Sciatic nerve (tissue), 2 donors: ENCODE results near the gene PIK3CD. TPM values are rescaled to one million over a fixed set of nuclear protein-coding genes. Genes with fewer than 3 reads are reported as not detected.
A peak's percentile ranks its signal among the peaks of the same experiment; 100 is the strongest.
"Not testable (repeated sequence)": the region's sequence is repeated elsewhere in the genome, so short reads cannot be mapped to it uniquely, and the experiment has no call there.

ENCODE experiments used
- ATAC-seq: fragments of 200-7000 bp; cut with Tn5 transposase; one replicate; pipeline ENCODE4 v1.9.1; 2020; ENCODE audit warnings: mild to moderate bottlenecking, moderate library complexity
- DNase-seq: peaks from one replicate; pipeline ENCODE4 v3.0.0-alpha.2; 2020; ENCODE audit warnings: low spot score
- intact Hi-C: fragments of 100-400 bp; cut with DNase I; formaldehyde crosslinking; loops from one replicate; pipeline ENCODE4 v1.14.2; 2022
- total RNA-seq: library from RNA; stranded (reverse); fragmentation: NEBNext Ultra II Directional; extraction: Animal tissue kit (Norgen Biotek cat#: 25700); gene quantifications from one replicate; pipeline ENCODE4 v1.2.1, GENCODE V29; 2021
- donor health status: DM: no; HTN: no; CAD: no.
- donor health status: DM: no; HTN: no; CAD: no.

Gene PIK3CD
- total RNA-seq, 1 donor from 2014 or later = 17.9 TPM

DNA sequence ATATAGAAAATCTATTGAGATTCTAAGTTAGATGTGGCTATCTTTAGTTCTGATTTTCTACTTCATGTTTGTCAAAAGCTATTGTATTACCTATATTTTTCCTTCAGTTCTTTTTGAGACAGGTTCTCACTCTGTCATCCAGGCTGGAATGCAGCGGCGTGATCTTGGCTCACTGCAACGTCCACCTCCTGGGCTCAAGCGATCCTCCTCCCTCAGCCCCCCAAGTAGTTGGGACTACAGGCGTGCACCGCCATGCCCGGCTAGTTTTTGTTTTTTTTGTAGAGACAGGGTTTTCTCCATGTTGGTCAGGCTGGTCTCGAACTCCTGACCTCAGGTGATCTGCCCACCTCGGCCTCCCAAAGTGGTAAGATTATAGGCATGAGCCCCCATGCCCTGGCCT is 96.9 kb downstream of the PIK3CD start:
- ATAC-seq, DNase-seq, intact Hi-C loops: not testable (repeated sequence)

DNA sequence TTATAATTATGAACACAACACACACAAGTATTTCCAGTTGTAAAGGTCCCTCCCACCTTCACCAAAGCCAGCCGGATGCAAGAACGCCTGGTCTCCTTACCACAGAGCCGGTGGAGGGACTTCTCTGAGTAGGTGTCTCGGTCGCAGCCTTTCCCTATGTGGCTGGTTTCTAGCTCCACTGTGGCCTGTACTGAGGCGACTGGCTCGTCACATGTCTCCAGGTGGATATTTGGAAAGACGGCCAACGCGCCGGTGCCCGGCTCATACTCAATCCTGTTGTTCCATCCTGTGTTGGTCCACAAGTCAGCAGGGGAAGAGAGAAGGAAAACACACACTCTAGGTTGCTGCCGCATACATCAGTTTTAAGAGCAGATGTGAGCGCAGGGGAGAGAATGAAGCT is 97.8 kb downstream of the PIK3CD start:
- no peak for ATAC-seq
- DNase-seq = no peak
- intact Hi-C loops = no loop called here

DNA sequence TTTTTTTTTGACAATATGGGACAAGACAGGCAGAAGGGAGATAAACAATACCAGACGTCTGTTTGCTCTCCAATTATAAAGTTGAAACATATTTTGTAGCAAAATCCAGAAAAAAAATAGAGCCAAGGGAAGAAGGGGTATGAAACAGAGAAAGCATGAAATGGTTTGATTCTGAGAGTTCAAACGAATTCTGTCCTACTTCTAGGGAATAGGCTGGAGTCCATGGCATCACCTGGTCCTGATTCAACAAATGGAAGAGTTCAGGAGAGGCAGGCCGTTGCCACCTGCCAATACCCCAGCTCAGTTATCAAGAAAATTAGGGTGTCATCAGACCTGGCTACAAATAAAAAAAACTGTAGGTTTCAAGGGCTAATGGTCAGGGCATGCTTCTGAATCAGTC is 100.4 kb downstream of the PIK3CD start:
- intact Hi-C loops = no loop called here

DNA sequence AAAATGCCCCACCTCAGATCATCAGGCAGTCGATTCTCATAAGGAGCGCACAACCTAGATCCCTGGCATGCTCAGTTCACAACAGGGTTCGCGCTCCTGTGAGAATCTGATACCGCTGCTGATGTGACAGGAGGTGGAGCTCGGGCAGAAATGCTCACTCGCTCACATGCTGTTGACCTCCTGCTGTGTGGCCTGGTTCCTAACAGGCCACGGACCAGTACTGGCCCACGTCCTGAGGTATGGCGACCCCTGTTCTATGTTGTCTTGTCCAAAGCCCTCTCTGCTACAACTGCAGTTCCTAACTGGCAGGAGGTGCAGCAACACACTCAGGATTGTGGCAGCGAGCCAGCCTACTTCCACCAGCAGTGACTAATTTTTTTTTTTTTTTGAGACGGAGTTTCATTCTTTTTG is 101.6 kb downstream of the PIK3CD start:
- DNase-seq = no peak
- intact Hi-C loops = no loop called here
- ATAC-seq = no peak

More for the DNA sequence above, 100.4 kb downstream of the PIK3CD start:
- DNase-seq (no peak), ATAC-seq (no peak)

DNA sequence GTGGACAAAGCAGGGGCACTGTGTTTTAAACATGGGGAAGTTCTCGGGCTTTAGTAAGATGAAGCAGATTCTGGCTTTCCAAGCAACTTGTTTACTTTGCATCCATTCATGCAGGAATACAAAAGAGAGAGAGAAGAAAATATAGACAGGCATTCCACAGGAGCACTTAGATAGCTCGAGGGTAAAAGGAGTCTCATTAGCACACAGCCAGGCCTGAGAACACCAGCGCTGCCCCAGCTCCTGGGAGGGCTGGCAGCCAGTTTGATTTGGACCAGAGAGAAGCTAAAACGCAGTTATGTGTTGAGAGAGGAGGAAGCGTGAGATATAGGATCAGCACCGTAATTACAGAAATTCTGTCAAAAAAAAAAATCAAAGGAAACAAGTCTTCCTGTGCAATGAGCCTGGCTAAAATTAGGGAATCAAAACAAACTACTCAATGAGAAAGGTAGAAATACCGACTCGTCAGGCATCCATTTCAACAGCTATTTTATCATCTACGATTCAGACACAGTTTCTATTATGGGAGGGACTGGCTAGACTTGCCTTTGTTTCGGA is 104.0 kb downstream of the PIK3CD start:
- intact Hi-C loops = no loop called here
- ATAC-seq (no peak), DNase-seq (no peak)

DNA sequence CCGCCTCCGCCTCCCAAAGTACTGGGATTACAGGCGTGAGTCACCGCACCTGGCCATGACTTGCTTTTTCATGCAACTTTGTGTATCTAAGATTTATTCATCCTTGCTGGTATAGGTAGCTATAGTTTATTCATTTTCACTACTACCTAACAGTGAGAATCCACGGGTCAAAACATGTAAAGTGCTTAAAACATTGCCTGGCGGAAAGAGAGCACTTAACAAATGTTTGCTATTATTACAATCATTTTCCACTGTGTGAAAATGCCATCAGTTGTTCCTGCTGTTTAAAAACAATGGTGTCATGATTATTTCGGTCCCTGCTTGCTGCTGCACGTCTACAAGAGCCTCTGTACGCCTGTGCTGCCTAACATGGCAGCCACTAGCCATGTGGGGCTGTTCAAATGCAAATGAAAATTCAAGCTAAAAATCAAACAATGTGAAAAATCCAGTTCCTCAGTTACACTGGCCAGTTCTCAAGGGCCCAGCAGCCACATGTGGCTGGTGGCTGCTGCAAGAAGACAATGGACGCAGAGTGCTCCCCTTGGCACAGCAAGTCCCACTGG is 107.1 kb downstream of the PIK3CD start:
- ATAC-seq (no peak), DNase-seq (peak; percentile 44)
- intact Hi-C loops = no loop called here

DNA sequence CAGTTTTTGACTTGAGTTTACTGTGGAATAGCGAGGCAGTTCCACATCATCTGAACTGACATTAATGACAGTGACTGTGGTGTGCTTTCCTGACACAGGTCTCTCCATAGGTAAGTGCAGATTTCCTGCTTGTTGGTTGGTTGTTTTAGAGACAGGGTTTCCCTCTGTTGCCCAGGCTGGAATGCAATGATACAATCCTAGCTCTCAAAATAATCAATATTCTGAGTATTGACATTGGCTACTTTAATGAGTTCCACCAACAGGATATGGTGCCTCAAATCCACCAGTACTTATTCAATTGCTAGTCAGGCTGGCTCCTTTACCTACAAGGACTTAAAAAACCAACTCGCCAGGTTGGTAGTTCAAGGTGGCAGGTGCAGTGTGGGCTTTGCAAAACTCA is 108.4 kb downstream of the PIK3CD start:
- intact Hi-C loops = no loop called here
- ATAC-seq (no peak), DNase-seq (no peak)

DNA sequence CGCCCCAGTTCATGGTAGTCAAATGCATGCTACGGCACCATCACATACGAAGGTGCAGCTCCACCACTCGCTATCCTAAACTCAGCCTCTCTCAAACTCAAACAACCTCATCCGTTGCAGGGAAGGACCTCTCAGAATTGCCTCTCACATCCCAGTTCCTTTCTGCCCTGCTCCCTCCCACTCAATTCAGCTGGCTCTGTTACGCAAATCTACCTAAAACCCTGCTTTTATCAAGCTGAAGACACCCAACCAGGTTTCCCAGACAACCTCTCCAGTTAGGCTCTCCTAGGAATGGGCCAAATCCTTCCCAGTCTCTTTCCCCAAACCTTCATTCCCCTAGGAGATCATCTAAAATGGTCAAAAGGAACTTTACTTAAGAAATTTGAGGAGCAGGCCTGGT is 109.3 kb downstream of the PIK3CD start:
- ATAC-seq (no peak), DNase-seq (no peak)
- intact Hi-C loops = no loop called here

DNA sequence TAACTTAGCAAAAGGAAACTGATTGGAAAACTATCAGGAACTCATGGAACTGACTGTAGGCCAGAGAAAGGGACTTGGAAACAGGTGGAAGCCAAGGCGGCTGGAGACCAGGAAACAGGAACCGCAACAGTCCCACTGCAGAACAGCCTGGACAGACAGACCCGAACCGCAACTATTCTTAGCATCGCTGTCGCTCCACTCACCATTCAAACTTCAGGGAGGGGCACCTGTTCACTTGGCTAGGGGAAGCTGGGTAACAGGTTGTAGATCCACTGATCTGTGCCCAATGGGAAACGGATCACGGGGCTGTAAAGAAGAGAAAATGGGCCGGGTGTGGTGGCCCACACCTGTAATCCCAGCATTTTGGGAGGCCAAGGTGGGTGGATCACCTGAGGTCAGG is 110.3 kb downstream of the PIK3CD start:
- intact Hi-C loops = no loop called here
- peak; percentile 8 for DNase-seq
- no peak for ATAC-seq

DNA sequence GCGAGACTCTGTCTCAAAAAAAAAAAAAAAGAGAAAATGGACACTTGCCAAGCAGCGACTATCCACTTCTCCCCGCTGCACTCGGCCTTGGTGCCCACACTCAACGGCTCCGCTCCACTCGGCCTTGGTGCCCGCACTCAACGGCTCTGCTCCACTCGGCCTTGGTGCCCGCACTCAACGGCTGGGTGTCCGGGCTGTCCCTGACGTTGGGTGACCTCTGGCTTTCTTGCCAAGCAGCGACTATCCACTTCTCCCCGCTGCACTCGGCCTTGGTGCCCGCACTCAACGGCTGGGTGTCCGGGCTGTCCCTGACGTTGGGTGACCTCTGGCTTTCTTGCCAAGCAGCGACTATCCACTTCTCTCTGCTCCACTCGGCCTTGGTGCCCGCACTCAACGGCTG is 110.9 kb downstream of the PIK3CD start:
- DNase-seq = peak; percentile 33
- ATAC-seq, intact Hi-C loops: not testable (repeated sequence)

DNA sequence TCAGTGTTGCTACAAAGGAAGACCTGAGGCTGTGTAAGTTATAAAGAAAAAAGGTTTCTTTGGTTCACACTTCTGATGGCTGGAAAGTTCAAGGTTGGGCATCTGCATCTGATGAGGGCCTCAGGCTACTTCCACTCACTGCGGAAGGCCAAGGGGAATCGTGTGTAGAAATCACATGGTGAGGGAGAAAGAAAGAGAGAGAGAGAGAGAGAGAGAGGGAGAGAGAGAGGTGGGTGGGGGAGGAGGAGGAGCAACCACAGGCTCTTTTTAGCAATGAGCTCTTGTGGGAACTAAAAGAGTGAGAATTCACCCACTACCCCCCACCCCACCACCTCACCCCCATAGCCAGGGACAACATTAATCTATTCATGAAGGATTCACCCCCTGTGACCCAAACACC is 112.4 kb downstream of the PIK3CD start:
- intact Hi-C loops = no loop called here
- ATAC-seq (no peak), DNase-seq (no peak)

DNA sequence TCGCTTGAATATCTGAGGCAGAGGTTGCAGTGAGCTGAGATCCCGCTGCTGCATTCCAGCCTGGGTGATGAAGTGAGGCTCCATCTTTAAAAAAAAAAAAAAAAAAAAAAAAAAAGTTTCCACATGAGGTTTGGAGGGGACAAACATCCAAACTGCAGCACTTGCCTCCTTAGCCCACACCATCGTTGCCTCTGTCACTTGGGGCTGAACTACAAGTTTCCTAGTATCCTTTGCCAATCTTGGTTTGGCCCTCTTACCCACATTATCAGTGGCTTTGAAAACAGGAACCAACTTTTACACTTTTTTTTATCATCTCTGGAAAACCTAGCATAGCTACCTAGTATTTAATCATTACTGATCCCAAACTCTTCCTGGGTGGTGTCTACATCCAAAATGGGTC is 113.0 kb downstream of the PIK3CD start:
- intact Hi-C loops = no loop called here
- DNase-seq = no peak
- ATAC-seq = no peak

DNA sequence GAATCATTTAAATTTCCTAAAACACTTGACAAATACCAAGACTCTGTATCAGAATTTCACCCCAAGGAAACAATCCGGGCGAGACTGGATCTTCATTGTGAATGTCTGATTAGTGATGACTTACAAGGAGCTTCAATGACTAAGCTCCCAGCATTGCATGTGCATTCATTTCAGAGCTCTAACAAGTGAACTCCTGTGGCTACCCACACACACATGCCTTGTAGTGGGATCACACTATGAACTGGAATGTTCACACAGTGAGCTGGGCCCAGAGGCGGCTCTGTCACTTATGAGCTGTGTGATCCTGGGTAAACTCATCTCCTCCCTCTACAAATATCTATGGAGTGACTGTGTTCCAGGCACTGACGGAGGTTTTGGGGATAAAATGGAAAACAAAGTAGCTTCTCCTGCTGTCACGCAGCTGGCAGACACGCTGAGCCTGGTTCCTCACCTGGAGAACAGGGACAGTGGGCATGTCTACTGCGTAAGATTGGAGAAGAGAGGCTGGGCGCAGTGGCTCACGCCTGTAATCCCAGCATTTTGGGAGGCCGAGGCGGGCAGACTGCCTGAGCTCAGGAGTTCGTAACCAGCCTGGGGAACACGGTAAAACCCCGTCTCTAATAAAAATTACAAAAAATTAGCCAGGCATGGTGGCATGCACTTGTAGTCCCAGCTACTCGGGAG is 115.4 kb downstream of the PIK3CD start:
- ATAC-seq (peak; percentile 50), DNase-seq (no peak)
- intact Hi-C loops = no loop called here

DNA sequence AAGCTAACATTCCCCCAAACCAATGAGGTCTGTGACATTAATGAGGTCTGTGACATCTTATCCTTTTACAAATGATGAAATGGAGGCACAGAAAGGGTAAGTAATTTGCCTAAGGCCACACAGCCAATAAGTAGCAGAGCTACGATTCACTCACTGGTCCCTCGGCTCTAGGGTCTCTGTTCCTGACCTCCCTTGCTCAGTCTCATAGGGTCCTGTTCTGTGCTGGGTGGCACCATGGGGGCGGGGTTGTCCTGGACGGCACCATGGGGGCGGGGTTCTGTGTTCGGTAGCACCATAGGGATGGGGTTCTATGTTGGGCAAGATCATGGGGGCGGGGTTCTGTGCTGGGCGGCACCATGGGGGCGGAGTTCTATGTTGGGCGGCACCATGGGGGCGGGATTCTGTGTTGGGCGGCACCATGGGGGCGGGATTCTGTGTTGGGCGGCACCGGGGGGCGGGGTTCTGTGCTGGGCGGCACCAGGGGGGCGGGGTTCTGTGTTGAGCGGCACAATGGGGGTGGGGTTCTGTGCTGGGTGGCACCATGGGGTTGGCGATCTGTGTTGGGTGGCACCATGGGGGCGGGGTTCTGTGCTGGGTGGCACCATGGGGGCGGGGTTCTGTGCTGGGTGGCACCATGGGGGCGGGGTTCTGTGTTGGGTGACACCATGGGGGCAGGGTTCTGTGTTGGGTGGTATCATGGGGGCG is 116.6 kb downstream of the PIK3CD start:
- DNase-seq (peak; percentile 51), ATAC-seq (no peak)
- intact Hi-C loops = no loop called here

DNA sequence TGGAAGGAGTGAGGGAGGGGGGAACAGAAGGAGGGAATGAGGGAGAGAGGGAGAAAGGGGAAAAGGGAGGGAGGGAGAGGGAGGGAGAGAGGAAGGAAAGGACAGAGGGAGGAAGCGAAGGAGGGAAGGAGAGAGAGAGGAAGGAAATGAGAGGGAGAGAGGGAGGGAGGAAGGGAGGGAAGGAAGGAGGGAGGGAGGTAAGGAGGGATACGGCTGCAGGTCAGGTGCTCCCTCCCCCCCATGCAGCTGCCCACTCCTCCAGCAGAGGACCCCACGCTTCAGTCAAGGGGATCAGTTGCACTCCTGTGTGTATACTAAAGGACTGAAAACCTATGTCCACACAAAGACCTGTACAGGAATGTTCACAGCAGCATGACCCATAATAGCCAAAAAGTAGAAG is 117.5 kb downstream of the PIK3CD start:
- DNase-seq = no peak
- intact Hi-C loops = no loop called here
- no peak for ATAC-seq

DNA sequence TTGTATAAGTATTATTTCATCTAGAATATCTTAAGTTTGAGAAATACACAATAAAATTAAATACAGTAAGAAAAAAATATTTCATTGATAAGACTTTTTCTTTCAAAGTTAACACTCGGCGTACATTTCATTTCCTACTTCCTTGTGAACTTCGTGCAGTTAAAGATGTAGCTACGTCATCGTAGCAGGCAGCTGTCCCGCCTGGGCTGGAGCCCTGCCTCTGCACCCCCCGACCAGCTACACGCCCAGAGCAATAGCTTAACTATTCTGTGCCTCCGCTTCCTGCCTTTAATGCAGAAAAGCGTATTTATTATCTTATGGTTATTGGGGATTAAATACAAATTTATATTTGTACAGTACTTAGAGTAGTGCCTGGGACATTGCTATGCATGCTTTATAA is 118.8 kb downstream of the PIK3CD start:
- DNase-seq (no peak), ATAC-seq (no peak)
- intact Hi-C loops = no loop called here

DNA sequence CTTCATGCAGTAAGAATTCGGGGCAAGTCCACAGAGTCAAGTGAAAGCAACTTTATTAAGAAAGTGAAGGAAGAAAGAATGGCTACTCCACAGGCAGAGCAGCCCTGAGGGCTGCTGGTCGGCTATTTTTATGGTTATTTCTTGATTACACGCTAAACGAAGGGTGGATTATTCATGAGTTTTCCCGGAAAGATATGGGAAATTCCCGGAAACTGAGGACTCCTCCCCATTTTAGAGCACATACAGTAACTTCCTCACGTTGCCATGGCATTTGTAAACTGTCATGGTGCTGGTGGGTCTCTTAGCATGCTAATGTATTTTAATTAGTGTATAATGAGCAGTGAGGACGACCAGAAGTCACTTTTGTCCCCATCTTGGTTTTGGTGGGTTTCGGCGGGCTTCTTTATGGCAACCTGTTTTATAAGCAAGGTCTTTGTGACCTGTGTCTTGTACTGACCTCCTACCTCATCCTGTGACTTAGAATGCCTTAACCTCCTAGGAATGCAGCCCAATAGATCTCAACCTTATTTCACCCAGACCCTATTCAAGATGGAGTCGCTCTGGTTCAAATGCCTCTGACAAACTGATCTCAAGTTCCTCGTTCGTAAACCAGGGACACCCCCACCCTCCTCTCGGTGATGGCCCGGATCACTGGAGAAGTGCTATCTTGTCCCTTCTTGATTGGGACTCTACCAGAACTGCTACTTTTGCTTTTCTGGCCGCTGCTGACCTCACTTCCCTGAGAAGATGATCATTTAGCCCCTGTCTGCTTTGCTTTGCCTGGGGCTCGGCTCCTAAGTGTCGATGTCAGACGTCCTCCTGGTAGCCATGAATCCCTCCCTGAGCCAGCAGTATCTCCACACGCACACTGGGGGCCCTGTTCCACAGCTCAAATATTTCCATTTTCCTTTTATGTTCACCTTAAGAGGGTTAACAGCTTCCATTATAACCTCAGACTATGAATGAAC is 123.5 kb downstream of the PIK3CD start:
- DNase-seq = peak; percentile 34
- intact Hi-C loops = no loop called here
- no peak for ATAC-seq

DNA sequence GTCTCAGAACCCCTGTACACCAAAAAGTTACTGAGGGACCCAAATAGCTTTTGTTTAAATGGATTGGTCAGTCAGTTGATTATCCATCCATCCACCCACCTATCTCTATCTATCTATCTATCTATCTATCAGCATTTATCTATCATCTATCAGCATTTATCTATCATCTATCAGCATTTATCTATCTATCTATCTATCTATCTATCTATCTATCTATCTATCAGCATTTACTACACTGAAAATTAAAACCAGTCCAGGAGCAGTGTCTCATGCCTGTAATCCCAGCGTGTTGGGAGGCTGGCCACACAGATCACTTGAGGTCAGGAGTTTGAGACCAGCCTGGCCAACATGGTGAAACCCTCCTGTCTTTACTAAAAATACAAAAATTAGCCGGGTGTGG is 125.2 kb downstream of the PIK3CD start:
- no peak for DNase-seq
- ATAC-seq = no peak
- intact Hi-C loops = no loop called here
